A549 (cell line): ENCODE measurements around the gene GRK3. TPM values are rescaled to one million over a fixed set of nuclear protein-coding genes. Genes with fewer than 3 reads are reported as not detected.

ENCODE experiments used
- ATAC-seq, 2 experiments: fragments of 200-7000 bp in 1 of 2; fragments of >200 bp in 1 of 2; cut with Nextera tagmentation in 1 of 2; cut with Tn5 transposase in 1 of 2; 3 replicates each; pipeline versions ENCODE4 v1.8.0 to v1.9.1; 2018 to 2020; ENCODE audit warnings: mild to moderate bottlenecking in 1 of 2, moderate library complexity in 1 of 2
- CTCF ChIA-PET: fragments of 300-600 bp; sonication (Branson Sonifier 250); formaldehyde crosslinking; extraction: SDS; loops from one replicate; lab custom pipeline; 2021; ENCODE audit warnings: antibody characterized with exemption, inconsistent platforms; lab: Yijun Ruan, JAX
- POLR2A ChIA-PET: fragments of 350-600 bp; formaldehyde crosslinking; extraction: SDS; loops from one replicate; lab custom pipeline; 2021; ENCODE audit warnings: antibody characterized with exemption, inconsistent platforms; lab: Yijun Ruan, JAX
- DNase-seq, 2 experiments: peaks; one replicate each; pipeline versions ENCODE4 v3.0.0 to v3.0.0-alpha.2; 2011 to 2016; ENCODE audit warnings: low read depth in 1 of 2, low spot score in 1 of 2
- FAIRE-seq: peaks from 2 replicates; lab custom pipeline; 2011; peaks lifted over from hg19 to GRCh38; lab: Jason Lieb, UNC
- H3K27ac ChIP-seq, 2 experiments: fragments of >200 bp; sonication (Bioruptor Twin); formaldehyde crosslinking; 3 replicates each; pipeline ENCODE4 v1.5.1; 2016 to 2017
- H3K4me1 ChIP-seq: fragments of >200 bp; sonication (Bioruptor Twin); formaldehyde crosslinking; 3 replicates; pipeline ENCODE4 v1.6.1; 2016
- H3K4me2 ChIP-seq: fragments of >200 bp; sonication (Bioruptor Twin); formaldehyde crosslinking; 3 replicates; pipeline ENCODE4 v1.6.1; 2016
- H3K4me3 ChIP-seq: fragments of >200 bp; sonication (Bioruptor Twin); formaldehyde crosslinking; 3 replicates; pipeline ENCODE4 v1.5.1; 2016
- H3K9me3 ChIP-seq: fragments of >200 bp; sonication (Bioruptor Twin); formaldehyde crosslinking; 3 replicates; pipeline ENCODE4 v1.6.1; 2016
- CBX2 ChIP-seq: fragments of 200-600 bp; sonication (generic); IDR thresholded peaks from 2 replicates; pipeline ENCODE4 v1.6.1; 2016; ENCODE audit warnings: low read depth, mild to moderate bottlenecking, borderline replicate concordance
- CBX8 ChIP-seq: fragments of 200-600 bp; sonication (generic); IDR thresholded peaks from 2 replicates; pipeline ENCODE4 v1.6.1; 2016
- CHD2 ChIP-seq: fragments of 150-350 bp; IDR thresholded peaks from 2 replicates; pipeline ENCODE4 v1.6.1; 2014; ENCODE audit warnings: low read length; ENCODE audit not compliant: partially characterized antibody
- CHD4 ChIP-seq: fragments of 200-600 bp; sonication (generic); IDR thresholded peaks from 2 replicates; pipeline ENCODE4 v1.6.1; 2016; ENCODE audit warnings: antibody characterized with exemption, mild to moderate bottlenecking, borderline replicate concordance
- EHF ChIP-seq: fragments of 250-450 bp; sonication (Bioruptor Pico); IDR thresholded peaks from 2 replicates; pipeline ENCODE4 v1.5.0; 2020; ENCODE audit warnings: mild to moderate bottlenecking
- EP300 ChIP-seq, 2 experiments: fragments of >200 bp; sonication (Bioruptor Twin); formaldehyde crosslinking; IDR thresholded peaks; 2 replicates in 1 of 2; 3 replicates in 1 of 2; pipeline ENCODE4 v1.6.1; 2016 to 2017
- HDAC2 ChIP-seq: fragments of 200-600 bp; sonication (generic); IDR thresholded peaks from 2 replicates; pipeline ENCODE4 v1.6.1; 2016
- HES2 ChIP-seq: fragments of >200 bp; sonication (Bioruptor Twin); formaldehyde crosslinking; IDR thresholded peaks from 2 replicates; pipeline ENCODE4 v1.6.1; 2016
- HEYL ChIP-seq: fragments of 250-450 bp; sonication (Bioruptor Pico); IDR thresholded peaks from 2 replicates; pipeline ENCODE4 v1.8.0; 2021; ENCODE audit warnings: mild to moderate bottlenecking, moderate library complexity
- HOXB13 ChIP-seq: fragments of 250-450 bp; sonication (Bioruptor Pico); IDR thresholded peaks from 2 replicates; pipeline ENCODE4 v1.5.0; 2020; ENCODE audit warnings: low read depth, mild to moderate bottlenecking, moderate library complexity
- HOXB5 ChIP-seq: fragments of 250-450 bp; sonication (Bioruptor Pico); IDR thresholded peaks from 2 replicates; pipeline ENCODE4 v1.5.0; 2020; ENCODE audit warnings: mild to moderate bottlenecking, moderate library complexity
- JUN ChIP-seq, 2 experiments: fragments of >200 bp; sonication (Bioruptor Twin); formaldehyde crosslinking; IDR thresholded peaks; 2 replicates in 1 of 2; 3 replicates in 1 of 2; pipeline ENCODE4 v1.6.1; 2016 to 2017
- KDM1A ChIP-seq: fragments of 200-600 bp; sonication (generic); IDR thresholded peaks from 2 replicates; pipeline ENCODE4 v1.6.1; 2016; ENCODE audit warnings: low read depth, mild to moderate bottlenecking
- KDM5A ChIP-seq: fragments of 200-600 bp; sonication (generic); IDR thresholded peaks from 2 replicates; pipeline ENCODE4 v1.6.1; 2016; ENCODE audit warnings: antibody characterized with exemption, mild to moderate bottlenecking
- MAZ ChIP-seq: fragments of 150-350 bp; IDR thresholded peaks from 2 replicates; pipeline ENCODE4 v1.6.1; 2014; ENCODE audit warnings: antibody characterized with exemption, low read depth, low read length, borderline replicate concordance
- MYC ChIP-seq: IDR thresholded peaks from 2 replicates; pipeline ENCODE4 v1.6.1; 2012; ENCODE audit warnings: mild to moderate bottlenecking, inconsistent platforms, low read length, improper control_type of control experiment, borderline replicate concordance
- NFE2L2 ChIP-seq: fragments of 150-350 bp; conservative IDR thresholded peaks from 2 replicates; pipeline ENCODE4 v1.6.1; 2014; ENCODE audit warnings: low read length
- NR3C1 ChIP-seq: fragments of >200 bp; sonication (Bioruptor Twin); formaldehyde crosslinking; IDR thresholded peaks from 3 replicates; pipeline ENCODE4 v1.6.1; 2017
- PHF8 ChIP-seq: fragments of 200-600 bp; sonication (generic); IDR thresholded peaks from 2 replicates; pipeline ENCODE4 v1.6.1; 2016; ENCODE audit warnings: low read depth, mild to moderate bottlenecking, antibody characterized with exemption, moderate library complexity, borderline replicate concordance
- POLR2AphosphoS2 ChIP-seq: conservative IDR thresholded peaks from 2 replicates; pipeline ENCODE4 v1.6.1; 2012; ENCODE audit warnings: low read length, improper control_type of control experiment, inconsistent platforms
- RARB ChIP-seq: fragments of 250-450 bp; sonication (Bioruptor Pico); IDR thresholded peaks from 2 replicates; pipeline ENCODE4 v1.8.0; 2021; ENCODE audit warnings: mild to moderate bottlenecking, moderate library complexity
- RCOR1 ChIP-seq: fragments of 150-350 bp; IDR thresholded peaks from 2 replicates; pipeline ENCODE4 v1.6.1; 2014; ENCODE audit warnings: antibody characterized with exemption, low read length, low read depth
- RNF2 ChIP-seq: fragments of 200-600 bp; sonication (generic); IDR thresholded peaks from 2 replicates; pipeline ENCODE4 v1.6.1; 2016; ENCODE audit warnings: low read depth, mild to moderate bottlenecking, antibody characterized with exemption, moderate library complexity, borderline replicate concordance
- SMC3 ChIP-seq: fragments of >200 bp; sonication (Bioruptor Twin); formaldehyde crosslinking; IDR thresholded peaks from 3 replicates; pipeline ENCODE4 v1.6.1; 2018; ENCODE audit warnings: inconsistent platforms
- SREBF2 ChIP-seq: fragments of 450-650 bp; IDR thresholded peaks from 2 replicates; pipeline ENCODE4 v1.6.1; 2014; ENCODE audit warnings: mild to moderate bottlenecking, moderate library complexity
- TFCP2L1 ChIP-seq: fragments of 250-450 bp; sonication (Bioruptor Pico); IDR thresholded peaks from 2 replicates; pipeline ENCODE4 v1.5.0; 2021; ENCODE audit warnings: mild to moderate bottlenecking
- ZC3H11A ChIP-seq: fragments of 450-650 bp; IDR thresholded peaks from 2 replicates; pipeline ENCODE4 v1.6.1; 2014; ENCODE audit warnings: antibody characterized with exemption, mild to moderate bottlenecking
- ZFP36 ChIP-seq: fragments of 450-650 bp; IDR thresholded peaks from 2 replicates; pipeline ENCODE4 v1.6.1; 2014; ENCODE audit warnings: borderline replicate concordance; ENCODE audit not compliant: partially characterized antibody
- ZSCAN20 ChIP-seq: fragments of 250-450 bp; sonication (Bioruptor Pico); IDR thresholded peaks from 2 replicates; pipeline ENCODE4 v1.8.0; 2022; ENCODE audit warnings: mild to moderate bottlenecking, moderate library complexity
- WGBS: methylation state at CpG from one replicate; pipeline ENCODE4 v1.1.6; 2017; ENCODE audit errors: missing lambda C conversion rate; 5-methylcytosine and 5-hydroxymethylcytosine counted together
- polyA plus RNA-seq, 4 experiments: library from polyadenylated mRNA; depleted of rRNA in 3 of 4; stranded (reverse); fragments of >200 nt; fragmentation: RNase III in 1 of 4; extraction: RNeasy Plus Mini Kit Qiagen cat#74134 plus additional on column Dnase treatment in 1 of 4; gene quantifications; 2 replicates in 3 of 4; 3 replicates in 1 of 4; pipeline ENCODE4 v1.2.3, GENCODE V29; 2011 to 2017
- TF ChIP-seq, protein P1 (sequence below): fragments of >200 bp; sonication (Bioruptor Twin); formaldehyde crosslinking; IDR thresholded peaks from 3 replicates; pipeline ENCODE4 v1.6.1; 2016
- TF ChIP-seq, protein P2 (sequence below): IDR thresholded peaks from 2 replicates; pipeline ENCODE4 v1.6.1; 2012
- TF ChIP-seq, protein P3 (sequence below): fragments of 450-650 bp; IDR thresholded peaks from 2 replicates; pipeline ENCODE4 v1.6.1; 2014; ENCODE audit warnings: antibody characterized with exemption
- TF ChIP-seq, protein P4 (sequence below): fragments of 250-450 bp; sonication (Bioruptor Pico); IDR thresholded peaks from 2 replicates; pipeline ENCODE4 v1.5.0; 2020; ENCODE audit warnings: low read depth, mild to moderate bottlenecking, moderate library complexity

Gene GRK3
- polyA plus RNA-seq, 2 of the 4 experiments (the other 2 are of a cell fraction): 3.9 to 6.5 TPM

GRCh38 chr22:25660336-25660735 lies 95.9 kb downstream of the GRK3 start:
- no peak overlapping the region for H3K4me3 ChIP-seq
- no peaks in the 10 kb centered on the region for H3K9me3 ChIP-seq
- no peak for ATAC-seq
- CTCF ChIA-PET: interaction anchor here (1.9 kb wide), 1 partner anchor 30 kb away, joined by 4 read pairs; no protein-coding TSS in a partner anchor
- no peak overlapping the region for H3K27ac ChIP-seq
- WGBS: 84% methylated on average over 3 of the region's 3 CpGs
- no peak for FAIRE-seq
- DNase-seq: no peak
- H3K4me1 ChIP-seq: no peaks in the 10 kb centered on the region
- POLR2A ChIA-PET: no interaction called here
- no peak for TF ChIP-seq EHF (CRISPR knock-in tag)
- TF ChIP-seq NFE2L2: no peak
- no peak for TF ChIP-seq CBX2
- TF ChIP-seq, protein P1, sequence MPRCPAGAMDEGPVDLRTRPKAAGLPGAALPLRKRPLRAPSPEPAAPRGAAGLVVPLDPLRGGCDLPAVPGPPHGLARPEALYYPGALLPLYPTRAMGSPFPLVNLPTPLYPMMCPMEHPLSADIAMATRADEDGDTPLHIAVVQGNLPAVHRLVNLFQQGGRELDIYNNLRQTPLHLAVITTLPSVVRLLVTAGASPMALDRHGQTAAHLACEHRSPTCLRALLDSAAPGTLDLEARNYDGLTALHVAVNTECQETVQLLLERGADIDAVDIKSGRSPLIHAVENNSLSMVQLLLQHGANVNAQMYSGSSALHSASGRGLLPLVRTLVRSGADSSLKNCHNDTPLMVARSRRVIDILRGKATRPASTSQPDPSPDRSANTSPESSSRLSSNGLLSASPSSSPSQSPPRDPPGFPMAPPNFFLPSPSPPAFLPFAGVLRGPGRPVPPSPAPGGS: no peak
- TF ChIP-seq, protein P2, sequence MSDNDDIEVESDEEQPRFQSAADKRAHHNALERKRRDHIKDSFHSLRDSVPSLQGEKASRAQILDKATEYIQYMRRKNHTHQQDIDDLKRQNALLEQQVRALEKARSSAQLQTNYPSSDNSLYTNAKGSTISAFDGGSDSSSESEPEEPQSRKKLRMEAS: no peak
- TF ChIP-seq ZSCAN20 (CRISPR knock-in tag): no peak
- no peak for TF ChIP-seq ZC3H11A
- TF ChIP-seq CBX8: no peak
- no peak for TF ChIP-seq TFCP2L1 (CRISPR knock-in tag)
- TF ChIP-seq NR3C1: no peak
- H3K4me2 ChIP-seq: no peak overlapping the region

DNA sequence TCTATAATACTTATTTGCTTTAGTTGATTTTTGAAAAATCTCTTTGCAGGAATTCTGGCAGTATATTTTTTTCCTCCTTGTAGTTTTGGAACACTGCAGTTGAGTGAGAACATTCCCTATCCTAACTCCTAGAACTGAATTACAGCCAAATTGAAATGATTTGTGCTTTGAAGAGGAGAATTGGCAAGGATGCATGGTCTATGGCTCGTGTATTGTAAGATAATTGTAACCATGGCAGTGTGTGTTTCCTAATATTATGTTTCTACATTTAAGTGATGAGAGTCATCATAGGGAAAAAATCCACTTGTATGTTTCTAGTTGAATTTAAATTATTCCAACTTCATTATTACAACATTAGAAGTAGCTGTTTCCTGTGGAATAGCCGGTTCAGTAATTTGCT lies 96.6 kb downstream of the GRK3 start:
- CTCF ChIA-PET: interaction anchor here (1.9 kb wide), 1 partner anchor 31 kb away, joined by 4 read pairs; no protein-coding TSS in a partner anchor
- TF ChIP-seq PHF8 (no peak), CHD2 (no peak), JUN (IDR thresholded peaks at IDR 0.05) (no peak), HOXB5 (no peak), HES2 (no peak), CBX2 (no peak), RARB (no peak), RNF2 (no peak), EP300 (IDR thresholded peaks at IDR 0.05) (no peak), HEYL (CRISPR knock-in tag) (no peak), ZFP36 (no peak), POLR2AphosphoS2 (no peak), EHF (CRISPR knock-in tag) (no peak), KDM5A (no peak)
- TF ChIP-seq, protein P3, sequence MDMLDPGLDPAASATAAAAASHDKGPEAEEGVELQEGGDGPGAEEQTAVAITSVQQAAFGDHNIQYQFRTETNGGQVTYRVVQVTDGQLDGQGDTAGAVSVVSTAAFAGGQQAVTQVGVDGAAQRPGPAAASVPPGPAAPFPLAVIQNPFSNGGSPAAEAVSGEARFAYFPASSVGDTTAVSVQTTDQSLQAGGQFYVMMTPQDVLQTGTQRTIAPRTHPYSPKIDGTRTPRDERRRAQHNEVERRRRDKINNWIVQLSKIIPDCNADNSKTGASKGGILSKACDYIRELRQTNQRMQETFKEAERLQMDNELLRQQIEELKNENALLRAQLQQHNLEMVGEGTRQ: no peak
- no peaks in the 10 kb centered on the region for H3K9me3 ChIP-seq
- DNase-seq (no peak), FAIRE-seq (no peak), ATAC-seq (no peak)
- H3K27ac ChIP-seq: no peak overlapping the region
- peaks cover 4% of the 10 kb centered on the region for H3K4me1 ChIP-seq
- no peak overlapping the region for H3K4me2 ChIP-seq
- 90% methylated on average over 2 of the region's 2 CpGs for WGBS
- no peak overlapping the region for H3K4me3 ChIP-seq
- POLR2A ChIA-PET: no interaction called here

DNA sequence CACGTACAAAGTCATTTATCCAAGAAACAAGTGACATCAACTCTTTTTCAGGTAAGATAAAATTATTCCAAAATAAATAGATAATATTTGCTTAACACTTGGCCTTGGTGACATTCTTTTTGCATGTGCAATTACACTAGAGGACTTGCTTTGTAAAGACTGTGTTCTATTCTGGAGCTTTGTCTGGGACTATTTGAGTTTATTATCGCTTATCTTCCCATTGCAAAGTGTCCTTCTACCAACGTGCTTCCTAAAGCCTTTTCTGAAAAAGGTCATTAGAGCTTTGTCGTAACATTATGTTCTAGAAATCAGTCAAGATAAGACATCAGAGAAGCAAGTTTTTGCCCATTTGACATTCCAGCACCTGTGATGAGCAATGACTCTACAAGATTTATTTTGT lies 99.2 kb downstream of the GRK3 start:
- CTCF ChIA-PET: no interaction called here
- H3K4me2 ChIP-seq: no peak overlapping the region
- FAIRE-seq: no peak
- H3K4me3 ChIP-seq: no peak overlapping the region
- ATAC-seq: no peak
- DNase-seq: no peak
- no peaks in the 10 kb centered on the region for H3K9me3 ChIP-seq
- WGBS: 64% methylated on average over 4 of the region's 4 CpGs
- POLR2A ChIA-PET: no interaction called here
- H3K4me1 ChIP-seq: peaks cover 28% of the 10 kb centered on the region
- no peak overlapping the region for H3K27ac ChIP-seq
- no peak for TF ChIP-seq HOXB13 (CRISPR knock-in tag)
- TF ChIP-seq CHD4: no peak
- no peak for TF ChIP-seq EHF (CRISPR knock-in tag)
- TF ChIP-seq KDM1A: no peak
- no peak for TF ChIP-seq SMC3
- TF ChIP-seq, protein P2: no peak
- TF ChIP-seq POLR2AphosphoS2: no peak
- TF ChIP-seq, protein P4, sequence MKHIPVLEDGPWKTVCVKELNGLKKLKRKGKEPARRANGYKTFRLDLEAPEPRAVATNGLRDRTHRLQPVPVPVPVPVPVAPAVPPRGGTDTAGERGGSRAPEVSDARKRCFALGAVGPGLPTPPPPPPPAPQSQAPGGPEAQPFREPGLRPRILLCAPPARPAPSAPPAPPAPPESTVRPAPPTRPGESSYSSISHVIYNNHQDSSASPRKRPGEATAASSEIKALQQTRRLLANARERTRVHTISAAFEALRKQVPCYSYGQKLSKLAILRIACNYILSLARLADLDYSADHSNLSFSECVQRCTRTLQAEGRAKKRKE: no peak
- TF ChIP-seq PHF8: no peak
- TF ChIP-seq, protein P1: no peak
- TF ChIP-seq CBX2: no peak
- no peak for TF ChIP-seq MAZ
- TF ChIP-seq RCOR1: no peak
- TF ChIP-seq NFE2L2: no peak
- TF ChIP-seq SREBF2: no peak
- no peak for TF ChIP-seq MYC
- no peak for TF ChIP-seq ZFP36
- no peak for TF ChIP-seq HDAC2
